Thyroid gland (tissue), 4 donors: ENCODE data around the gene RAI14.

Experiments used
- CTCF ChIP-seq, 6 experiments: fragments of 200-600 bp in 3 of 6; fragments of 450-650 bp in 3 of 6; sonication (generic) in 3 of 6; IDR thresholded peaks; one replicate each; pipeline ENCODE4 v1.5.1; 2016 to 2019; ENCODE audit warnings: antibody characterized with exemption in 6 of 6, mild to moderate bottlenecking in 2 of 6, inconsistent platforms in 1 of 6, moderate library complexity in 1 of 6
- POLR2A ChIP-seq, 2 donors: fragments of 450-650 bp; IDR thresholded peaks; one replicate each; pipeline ENCODE4 v1.6.1; 2017; ENCODE audit warnings: antibody characterized with exemption in 2 of 2, mild to moderate bottlenecking in 2 of 2, moderate library complexity in 1 of 2

- TF ChIP-seq CTCF (IDR thresholded peaks at IDR 0.05), result no peak
- TF ChIP-seq POLR2A (IDR thresholded peaks at IDR 0.05), result no peak
These were observed 47.1 kb upstream of the RAI14 start for GRCh38 chr5:34608859-34609648.
